Lower lobe of right lung (tissue), 2 donors: ENCODE data around the gene MMP28. TPM values are rescaled to one million over a fixed set of nuclear protein-coding genes. Genes with fewer than 3 reads are reported as not detected.
"Not testable (repeated sequence)": the region's sequence is repeated elsewhere in the genome, so short reads cannot be mapped to it uniquely, and the experiment has no call there.

Experiments used
- ATAC-seq, 2 donors: fragments of 200-7000 bp; cut with Tn5 transposase; one replicate each; pipeline ENCODE4 v1.9.1; 2020 to 2022; ENCODE audit warnings: mild to moderate bottlenecking in 2 of 2, moderate library complexity in 2 of 2
- DNase-seq: peaks from one replicate; pipeline ENCODE4 v3.0.0-alpha.2; 2020
- H3K27ac ChIP-seq: fragments of 200-600 bp; one replicate; pipeline ENCODE4 v1.8.0; 2022
- H3K27me3 ChIP-seq: fragments of 200-600 bp; one replicate; pipeline ENCODE4 v1.8.0; 2022; ENCODE audit warnings: low read depth
- H3K36me3 ChIP-seq: fragments of 200-600 bp; one replicate; pipeline ENCODE4 v1.8.0; 2022; ENCODE audit warnings: mild to moderate bottlenecking
- H3K4me1 ChIP-seq: fragments of 200-600 bp; one replicate; pipeline ENCODE4 v1.8.0; 2022
- H3K4me3 ChIP-seq: fragments of 200-600 bp; one replicate; pipeline ENCODE4 v1.8.0; 2022; ENCODE audit warnings: mild to moderate bottlenecking
- H3K9me3 ChIP-seq: fragments of 200-600 bp; one replicate; pipeline ENCODE4 v1.8.0; 2022
- intact Hi-C: fragments of 100-400 bp; cut with DNase I; formaldehyde crosslinking; loops from one replicate; pipeline ENCODE4 v1.11.0; 2022
- total RNA-seq: library from RNA; stranded (reverse); fragmentation: NEBNext Ultra II Directional; extraction: Animal tissue kit (Norgen Biotek cat#: 25700); gene quantifications from one replicate; pipeline ENCODE4 v1.2.1, GENCODE V29; 2021
- TF ChIP-seq, protein P1 (sequence below): fragments of 200-600 bp; IDR thresholded peaks from one replicate; pipeline ENCODE4 v1.8.0; 2022; ENCODE audit warnings: antibody characterized with exemption, mild to moderate bottlenecking
- donor health status: DM: no; HTN: yes; CAD: no; lungs with severe emphysema.

The MMP28 gene
- total RNA-seq, 1 donor from 2014 or later = 40.9 TPM

DNA sequence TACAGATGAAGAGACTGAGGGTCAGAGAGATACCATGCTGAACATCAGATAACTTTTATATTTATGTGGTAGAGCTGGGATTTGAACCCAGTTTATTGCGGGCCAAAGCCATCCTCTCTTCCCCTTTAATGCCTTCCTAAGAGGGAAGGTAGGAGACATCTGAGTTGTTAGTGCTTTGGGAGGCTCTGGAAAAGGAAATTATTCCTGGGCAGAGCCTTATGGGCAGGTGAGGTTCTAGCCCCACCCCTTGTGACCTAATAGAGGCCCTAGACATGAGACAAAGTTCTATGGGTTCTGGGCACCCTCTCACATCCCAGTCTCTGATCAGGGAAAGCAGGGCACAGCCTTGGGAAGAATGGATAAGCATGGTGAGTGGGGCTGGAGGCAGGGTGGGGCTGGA is 34.9 kb downstream of the MMP28 start, which contains the start of gene C17orf50:
C17orf50 (plus strand) TSS at position 301 of the 400 bp plus-strand sequence; CDS start at position 356, 55 bp downstream.
- no peaks in the 10 kb centered on the region for H3K36me3 ChIP-seq
- no peaks in the 10 kb centered on the region for H3K27me3 ChIP-seq
- TF ChIP-seq, protein P1, sequence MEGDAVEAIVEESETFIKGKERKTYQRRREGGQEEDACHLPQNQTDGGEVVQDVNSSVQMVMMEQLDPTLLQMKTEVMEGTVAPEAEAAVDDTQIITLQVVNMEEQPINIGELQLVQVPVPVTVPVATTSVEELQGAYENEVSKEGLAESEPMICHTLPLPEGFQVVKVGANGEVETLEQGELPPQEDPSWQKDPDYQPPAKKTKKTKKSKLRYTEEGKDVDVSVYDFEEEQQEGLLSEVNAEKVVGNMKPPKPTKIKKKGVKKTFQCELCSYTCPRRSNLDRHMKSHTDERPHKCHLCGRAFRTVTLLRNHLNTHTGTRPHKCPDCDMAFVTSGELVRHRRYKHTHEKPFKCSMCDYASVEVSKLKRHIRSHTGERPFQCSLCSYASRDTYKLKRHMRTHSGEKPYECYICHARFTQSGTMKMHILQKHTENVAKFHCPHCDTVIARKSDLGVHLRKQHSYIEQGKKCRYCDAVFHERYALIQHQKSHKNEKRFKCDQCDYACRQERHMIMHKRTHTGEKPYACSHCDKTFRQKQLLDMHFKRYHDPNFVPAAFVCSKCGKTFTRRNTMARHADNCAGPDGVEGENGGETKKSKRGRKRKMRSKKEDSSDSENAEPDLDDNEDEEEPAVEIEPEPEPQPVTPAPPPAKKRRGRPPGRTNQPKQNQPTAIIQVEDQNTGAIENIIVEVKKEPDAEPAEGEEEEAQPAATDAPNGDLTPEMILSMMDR = no peak
- no peak within 1 kb of the TSS for H3K27ac ChIP-seq
- DNase-seq = no peak
- H3K9me3 ChIP-seq = no peaks in the 10 kb centered on the region
- peaks cover 19% of the 10 kb centered on the region for H3K4me1 ChIP-seq
- no peak for ATAC-seq
- no peak within 1 kb of the TSS for H3K4me3 ChIP-seq
- intact Hi-C loops = no loop called here

DNA sequence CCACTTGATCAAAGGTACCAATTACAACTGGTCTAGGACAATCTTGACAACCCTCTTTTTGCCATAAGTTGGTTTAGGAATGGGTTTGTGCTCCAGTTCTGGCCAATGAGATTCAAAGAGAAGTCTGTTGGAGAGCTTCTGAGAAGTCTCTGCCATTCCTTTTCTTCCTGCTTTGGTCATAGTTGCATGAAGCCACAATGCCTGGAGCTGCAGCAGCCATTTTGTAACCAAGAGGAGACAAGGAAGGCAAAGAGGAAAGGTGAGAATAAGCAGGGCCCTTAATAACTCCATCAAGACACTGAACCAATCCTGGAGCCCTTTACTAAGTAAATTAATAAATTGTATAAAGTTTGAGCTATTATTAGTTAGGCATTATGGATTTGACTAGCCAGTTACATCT is 38.2 kb downstream of the MMP28 start:
- DNase-seq (no peak), ATAC-seq (no peak)
- H3K4me3 ChIP-seq = no peak overlapping the region
- no peaks in the 10 kb centered on the region for H3K36me3 ChIP-seq
- no peak overlapping the region for H3K27ac ChIP-seq
- intact Hi-C loops = no loop called here
- no peaks in the 10 kb centered on the region for H3K4me1 ChIP-seq
- H3K27me3 ChIP-seq = no peaks in the 10 kb centered on the region
- TF ChIP-seq, protein P1 = no peak
- H3K9me3 ChIP-seq = no peaks in the 10 kb centered on the region

DNA sequence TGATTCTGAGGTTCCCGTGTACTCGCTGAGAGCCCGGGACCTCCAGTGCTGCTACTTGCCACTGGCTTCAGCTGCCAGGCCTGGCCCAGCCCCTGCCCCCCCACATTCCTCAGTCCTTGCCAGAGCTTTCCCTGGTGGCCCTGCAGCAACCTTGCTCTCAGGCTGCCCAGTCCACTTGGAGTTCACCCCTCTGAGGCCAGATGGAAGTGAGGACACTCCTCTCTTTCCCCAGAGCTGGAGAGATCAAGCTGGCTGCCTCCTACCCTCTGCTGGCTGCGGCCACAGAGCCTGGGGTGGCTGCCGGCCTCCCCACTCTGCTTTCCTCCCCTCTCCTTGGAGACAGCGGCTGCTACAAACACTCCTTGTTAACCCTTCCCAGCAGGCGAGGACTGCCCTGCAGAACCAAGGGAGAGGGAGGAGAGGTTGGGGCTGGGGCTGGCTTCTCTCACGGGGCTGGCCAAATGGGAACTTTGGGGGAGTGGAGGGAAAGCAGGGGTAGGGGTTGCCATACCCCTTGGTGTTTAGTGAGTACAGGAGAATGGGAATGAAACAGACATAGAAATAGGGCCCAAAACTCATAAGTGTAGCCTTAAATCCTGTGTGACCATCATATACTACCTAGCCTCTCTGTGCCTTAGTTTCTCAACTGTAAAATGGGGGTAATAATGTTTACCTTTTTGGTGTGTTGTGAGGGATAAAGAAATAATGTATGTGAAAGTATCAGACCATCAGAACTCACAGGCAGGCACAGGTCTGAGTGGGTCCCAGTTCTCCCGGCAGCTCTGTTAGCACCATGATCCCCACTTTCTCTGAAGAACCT is 42.3 kb downstream of the MMP28 start, which contains the start of gene GAS2L2:
GAS2L2 (minus strand) TSS at position 295 of the 820 bp plus-strand sequence. CDS start 389 bp downstream, outside the sequence.
- peak; percentile 20 to 61 for ATAC-seq
- peaks cover 27% of the 10 kb centered on the region for H3K27me3 ChIP-seq
- H3K27ac ChIP-seq = no peak within 1 kb of the TSS
- no peaks in the 10 kb centered on the region for H3K36me3 ChIP-seq
- intact Hi-C loops = no loop called here
- DNase-seq = no peak
- H3K4me3 ChIP-seq = no peak within 1 kb of the TSS
- peaks cover 6% of the 10 kb centered on the region for H3K4me1 ChIP-seq
- no peaks in the 10 kb centered on the region for H3K9me3 ChIP-seq
- TF ChIP-seq, protein P1 = no peak

DNA sequence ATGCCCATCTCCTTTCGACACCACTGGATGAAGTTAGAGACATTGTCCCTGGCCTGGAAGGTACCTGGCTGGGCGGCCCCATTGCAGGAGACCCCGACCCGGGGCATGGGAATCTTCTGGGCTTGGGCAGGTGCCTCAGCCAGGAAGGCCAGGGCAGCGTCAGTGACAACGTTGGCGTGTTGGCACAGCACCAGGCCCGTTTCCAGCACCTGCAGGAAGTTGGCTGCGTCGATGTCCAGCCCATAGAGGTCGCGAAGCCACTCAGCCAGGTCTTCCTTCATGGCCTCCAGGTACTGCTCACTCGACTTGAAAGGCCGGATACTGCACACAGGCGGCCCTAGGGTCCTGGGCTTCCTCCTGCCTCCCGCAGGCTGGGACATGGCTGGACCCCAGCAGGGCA is 43.0 kb downstream of the MMP28 start:
- TF ChIP-seq, protein P1 = no peak
- no peak overlapping the region for H3K4me3 ChIP-seq
- ATAC-seq = peak; percentile 3 to 10
- no peak for DNase-seq
- no peaks in the 10 kb centered on the region for H3K9me3 ChIP-seq
- peaks cover 6% of the 10 kb centered on the region for H3K4me1 ChIP-seq
- no peak overlapping the region for H3K27ac ChIP-seq
- no peaks in the 10 kb centered on the region for H3K36me3 ChIP-seq
- intact Hi-C loops = no loop called here
- H3K27me3 ChIP-seq = peaks cover 33% of the 10 kb centered on the region

DNA sequence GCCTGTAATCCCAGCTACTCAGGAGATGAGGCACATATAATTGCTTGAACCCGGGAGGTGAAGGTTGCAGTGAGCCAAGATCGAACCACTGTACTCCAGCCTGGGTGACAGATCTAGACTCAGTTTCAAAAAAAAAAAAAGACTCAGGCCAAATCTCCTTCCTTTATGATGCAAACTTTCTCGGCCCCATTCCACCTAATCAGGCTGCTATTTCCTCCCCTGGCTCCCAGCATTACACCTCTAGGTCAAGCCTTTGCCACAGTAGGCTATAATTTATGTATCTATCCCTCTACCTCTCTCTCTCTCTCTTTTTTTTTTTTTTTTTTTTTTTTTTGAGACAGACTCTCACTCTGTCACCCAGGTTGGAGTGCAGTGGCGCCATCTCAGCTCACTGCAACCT is 43.9 kb downstream of the MMP28 start:
- H3K9me3 ChIP-seq, H3K27ac ChIP-seq, H3K4me1 ChIP-seq, intact Hi-C loops, ATAC-seq, DNase-seq, H3K36me3 ChIP-seq, H3K4me3 ChIP-seq: not testable (repeated sequence)
- H3K27me3 ChIP-seq = peaks cover 36% of the 10 kb centered on the region
